GM12878 (cell line): Measurements from ENCODE around the gene DERL2.

Experiments
- MTA2 ChIP-seq: fragments of 450-650 bp; IDR thresholded peaks from 2 replicates; pipeline ENCODE4 v1.6.1; 2016; ENCODE audit warnings: low read depth, mild to moderate bottlenecking, moderate library complexity
- POLR2A ChIP-seq: IDR thresholded peaks from 2 replicates; pipeline ENCODE4 v1.6.1; 2011; ENCODE audit warnings: low read depth, mild to moderate bottlenecking, low read length
- YBX1 ChIP-seq: fragments of 450-650 bp; IDR thresholded peaks from 2 replicates; pipeline ENCODE4 v1.6.1; 2016; ENCODE audit warnings: antibody characterized with exemption
- TF ChIP-seq, protein P1 (sequence below), 3 experiments: IDR thresholded peaks in 2 of 3; conservative IDR thresholded peaks in 1 of 3; 2 replicates each; pipeline ENCODE4 v1.5.1; 2011; ENCODE audit warnings: low read depth in 3 of 3, low read length in 3 of 3, mild to moderate bottlenecking in 3 of 3, control low read depth in 2 of 3, moderate library complexity in 2 of 3, inconsistent platforms in 1 of 3, mixed read lengths in 1 of 3; ENCODE audit not compliant: control insufficient read depth in 2 of 3, insufficient read depth in 1 of 3; ENCODE audit errors: extremely low read depth in 1 of 3
- TF ChIP-seq, protein P2 (sequence below): IDR thresholded peaks from 2 replicates; pipeline ENCODE4 v1.6.1; 2011; ENCODE audit warnings: mild to moderate bottlenecking, low read depth, low read length, moderate library complexity; ENCODE audit not compliant: insufficient replicate concordance

DNA sequence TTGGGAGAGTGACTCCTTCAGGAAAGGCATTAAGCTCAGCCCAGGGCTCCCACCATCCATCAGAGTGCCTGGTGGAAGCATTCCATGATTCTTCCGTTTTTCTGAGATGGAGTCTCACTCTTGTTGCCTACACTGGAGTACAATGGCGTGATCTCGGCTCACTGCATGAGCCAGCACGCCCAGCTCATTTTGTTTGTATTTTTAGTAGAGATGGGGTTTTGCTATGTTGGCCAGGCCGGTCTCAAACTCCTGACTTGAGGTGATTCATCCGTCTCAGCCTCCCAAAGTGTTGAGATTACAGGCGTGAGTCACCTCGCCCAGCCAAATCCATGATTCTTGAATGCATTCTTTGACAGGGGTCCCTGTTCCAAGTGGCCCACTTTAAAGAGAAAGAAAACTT, 23.5 kb upstream of the DERL2 start:
- TF ChIP-seq YBX1 (no peak), POLR2A (no peak), MTA2 (no peak)
- TF ChIP-seq, protein P1, sequence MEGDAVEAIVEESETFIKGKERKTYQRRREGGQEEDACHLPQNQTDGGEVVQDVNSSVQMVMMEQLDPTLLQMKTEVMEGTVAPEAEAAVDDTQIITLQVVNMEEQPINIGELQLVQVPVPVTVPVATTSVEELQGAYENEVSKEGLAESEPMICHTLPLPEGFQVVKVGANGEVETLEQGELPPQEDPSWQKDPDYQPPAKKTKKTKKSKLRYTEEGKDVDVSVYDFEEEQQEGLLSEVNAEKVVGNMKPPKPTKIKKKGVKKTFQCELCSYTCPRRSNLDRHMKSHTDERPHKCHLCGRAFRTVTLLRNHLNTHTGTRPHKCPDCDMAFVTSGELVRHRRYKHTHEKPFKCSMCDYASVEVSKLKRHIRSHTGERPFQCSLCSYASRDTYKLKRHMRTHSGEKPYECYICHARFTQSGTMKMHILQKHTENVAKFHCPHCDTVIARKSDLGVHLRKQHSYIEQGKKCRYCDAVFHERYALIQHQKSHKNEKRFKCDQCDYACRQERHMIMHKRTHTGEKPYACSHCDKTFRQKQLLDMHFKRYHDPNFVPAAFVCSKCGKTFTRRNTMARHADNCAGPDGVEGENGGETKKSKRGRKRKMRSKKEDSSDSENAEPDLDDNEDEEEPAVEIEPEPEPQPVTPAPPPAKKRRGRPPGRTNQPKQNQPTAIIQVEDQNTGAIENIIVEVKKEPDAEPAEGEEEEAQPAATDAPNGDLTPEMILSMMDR (IDR thresholded peaks at IDR 0.05 in 2 of 3, conservative IDR thresholded peaks at IDR 0.05 in 1 of 3; ENCODE audit: control insufficient read depth in 2 of 3, extremely low read depth in 1 of 3, insufficient read depth in 1 of 3, low read depth in 3 of 3, low read length in 3 of 3): no peak
- TF ChIP-seq, protein P2, sequence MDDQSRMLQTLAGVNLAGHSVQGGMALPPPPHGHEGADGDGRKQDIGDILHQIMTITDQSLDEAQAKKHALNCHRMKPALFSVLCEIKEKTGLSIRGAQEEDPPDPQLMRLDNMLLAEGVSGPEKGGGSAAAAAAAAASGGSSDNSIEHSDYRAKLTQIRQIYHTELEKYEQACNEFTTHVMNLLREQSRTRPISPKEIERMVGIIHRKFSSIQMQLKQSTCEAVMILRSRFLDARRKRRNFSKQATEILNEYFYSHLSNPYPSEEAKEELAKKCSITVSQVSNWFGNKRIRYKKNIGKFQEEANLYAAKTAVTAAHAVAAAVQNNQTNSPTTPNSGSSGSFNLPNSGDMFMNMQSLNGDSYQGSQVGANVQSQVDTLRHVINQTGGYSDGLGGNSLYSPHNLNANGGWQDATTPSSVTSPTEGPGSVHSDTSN: no peak
